SK-N-SH (cell line): Measurements from ENCODE around the gene CABP4. TPM values are rescaled to one million over a fixed set of nuclear protein-coding genes. Genes with fewer than 3 reads are reported as not detected.

Experiments used
- CTCF ChIA-PET: fragments of 300-600, 350-600 bp; formaldehyde crosslinking; extraction: SDS; loops from one replicate; lab custom pipeline; 2021; lab: Yijun Ruan, JAX
- POLR2A ChIA-PET: fragments of 350-600 bp; sonication (Branson Sonifier 250); formaldehyde crosslinking; extraction: SDS; loops from one replicate; lab custom pipeline; 2020; ENCODE audit warnings: antibody characterized with exemption, inconsistent platforms; lab: Yijun Ruan, JAX
- DNase-seq: peaks from one replicate; pipeline ENCODE4 v3.0.0; 2012
- H2AFZ ChIP-seq: fragments of 200-600 bp; sonication (generic); 2 replicates; pipeline ENCODE4 v1.8.1; 2016; ENCODE audit warnings: antibody characterized with exemption, mild to moderate bottlenecking, low read depth
- H3F3A ChIP-seq: fragments of 200-600 bp; sonication (generic); replicated peaks from 2 replicates; pipeline ENCODE3; 2016; ENCODE audit warnings: antibody characterized with exemption, mild to moderate bottlenecking; ENCODE audit not compliant: insufficient read depth
- H3K27ac ChIP-seq, 2 experiments: fragments of 200-500 bp in 1 of 2; fragments of 200-600 bp in 1 of 2; sonication (Bioruptor generic) in 1 of 2; sonication (generic), shearing (Covaris generic) in 1 of 2; 2 replicates each; pipeline versions ENCODE4 v1.5.1 to v1.6.1; 2014 to 2016; ENCODE audit warnings: low read depth in 2 of 2, inconsistent platforms in 1 of 2, low read length in 1 of 2, mild to moderate bottlenecking in 1 of 2, mixed read lengths in 1 of 2
- H3K27me3 ChIP-seq: fragments of 200-600 bp; sonication (generic), shearing (Covaris generic); 2 replicates; pipeline ENCODE4 v1.6.1; 2016; ENCODE audit warnings: mixed run types; ENCODE audit not compliant: insufficient read depth
- H3K36me3 ChIP-seq, 2 experiments: fragments of 200-500 bp in 1 of 2; fragments of 200-600 bp in 1 of 2; sonication (Bioruptor generic) in 1 of 2; sonication (generic) in 1 of 2; replicated peaks in 1 of 2; 2 replicates each; pipeline versions ENCODE3 to v1.5.1; 2014 to 2016; ENCODE audit warnings: low read length in 1 of 2, mild to moderate bottlenecking in 1 of 2; ENCODE audit not compliant: insufficient read depth in 2 of 2, control insufficient read depth in 1 of 2
- H3K4me1 ChIP-seq, 2 experiments: fragments of 200-500 bp in 1 of 2; fragments of 200-600 bp in 1 of 2; sonication (Bioruptor generic) in 1 of 2; sonication (generic), shearing (Covaris generic) in 1 of 2; 2 replicates each; pipeline versions ENCODE4 v1.5.1 to v1.6.1; 2014 to 2016; ENCODE audit warnings: low read depth in 1 of 2, low read length in 1 of 2, mixed run types in 1 of 2; ENCODE audit not compliant: insufficient read depth in 2 of 2, control insufficient read depth in 1 of 2
- H3K4me2 ChIP-seq: fragments of 200-600 bp; sonication (generic), shearing (Covaris generic); 2 replicates; pipeline ENCODE4 v1.6.1; 2017; ENCODE audit warnings: mixed run types
- H3K4me3 ChIP-seq, 2 experiments: fragments of 200-500 bp in 1 of 2; fragments of 200-600 bp in 1 of 2; sonication (Bioruptor generic) in 1 of 2; sonication (generic), shearing (Covaris generic) in 1 of 2; 2 replicates each; pipeline versions ENCODE4 v1.5.1 to v1.8.1; 2014 to 2016; ENCODE audit warnings: low read depth in 2 of 2, inconsistent platforms in 1 of 2, low read length in 1 of 2, mild to moderate bottlenecking in 1 of 2, mixed read lengths in 1 of 2, moderate library complexity in 1 of 2
- H3K79me2 ChIP-seq: fragments of 200-600 bp; sonication (generic); 2 replicates; pipeline ENCODE4 v1.8.1; 2017; ENCODE audit warnings: mild to moderate bottlenecking; ENCODE audit not compliant: insufficient read depth
- H3K9ac ChIP-seq: fragments of 200-600 bp; sonication (generic); 2 replicates; pipeline ENCODE4 v1.6.1; 2017; ENCODE audit warnings: mixed run types
- H3K9me2 ChIP-seq: fragments of 200-600 bp; sonication (generic); 2 replicates; pipeline ENCODE4 v1.6.1; 2017; ENCODE audit warnings: mixed run types
- H3K9me3 ChIP-seq: fragments of 200-600 bp; sonication (generic); 2 replicates; pipeline ENCODE4 v1.6.1; 2017; ENCODE audit warnings: mixed run types, mild to moderate bottlenecking, moderate library complexity
- H4K20me1 ChIP-seq: fragments of 200-600 bp; sonication (generic); 2 replicates; pipeline ENCODE4 v1.6.1; 2017; ENCODE audit warnings: mild to moderate bottlenecking, mixed run types; ENCODE audit not compliant: insufficient read depth
- FOSL2 ChIP-seq: IDR thresholded peaks from 2 replicates; pipeline ENCODE4 v1.4.0; 2012; ENCODE audit warnings: low read depth, mild to moderate bottlenecking, moderate library complexity, borderline replicate concordance
- FOXM1 ChIP-seq: IDR thresholded peaks from 2 replicates; pipeline ENCODE4 v1.4.0; 2012; ENCODE audit warnings: low read depth, mild to moderate bottlenecking
- GABPA ChIP-seq: IDR thresholded peaks from 2 replicates; pipeline ENCODE4 v1.4.0; 2012; ENCODE audit warnings: low read depth, mild to moderate bottlenecking
- MAX ChIP-seq: IDR thresholded peaks from 2 replicates; pipeline ENCODE4 v1.4.0; 2012; ENCODE audit warnings: low read depth
- NFIC ChIP-seq: IDR thresholded peaks from 2 replicates; pipeline ENCODE4 v1.4.0; 2012; ENCODE audit warnings: borderline replicate concordance
- RAD21 ChIP-seq: IDR thresholded peaks from 2 replicates; pipeline ENCODE4 v1.6.1; 2012; ENCODE audit warnings: mild to moderate bottlenecking, low read length
- RCOR1 ChIP-seq: fragments of 150-350 bp; IDR thresholded peaks from 2 replicates; pipeline ENCODE4 v1.6.1; 2017; ENCODE audit warnings: antibody characterized with exemption, low read length
- REST ChIP-seq: IDR thresholded peaks from 2 replicates; pipeline ENCODE4 v1.6.1; 2012; ENCODE audit warnings: mild to moderate bottlenecking, low read depth, low read length, moderate library complexity
- WGBS: methylation state at CpG from one replicate; pipeline ENCODE4 v1.1.6; 2017; ENCODE audit warnings: low lambda C conversion rate; 5-methylcytosine and 5-hydroxymethylcytosine counted together
- polyA plus RNA-seq, 3 experiments: library from polyadenylated mRNA; depleted of rRNA; stranded (reverse); fragments of >200 nt; gene quantifications; 2 replicates each; pipeline ENCODE4 v1.2.3, GENCODE V29; 2012

The CABP4 gene
- polyA plus RNA-seq, 1 of the 3 experiments (the other 2 are of a cell fraction), result not detected

- ChIA-PET CTCF (interaction anchor here (3.1 to 3.4 kb wide), 2 partner anchors 11 to 30 kb away, joined by 11 to 12 read pairs; partner anchors contain the start of gene PPP1CA), POLR2A (interaction anchor here (0.9 kb wide), 1 partner anchor 11 kb away, joined by 3 read pairs; the partner anchor contains the start of gene PPP1CA)
- no peaks in the 10 kb centered on the region for H3K27me3 ChIP-seq
- no peaks in the 10 kb centered on the region for H3K36me3 ChIP-seq
- 50% methylated on average over 4 of the region's 9 CpGs for WGBS
- no peaks in the 10 kb centered on the region for H3K79me2 ChIP-seq
- H3K9me2 ChIP-seq, result no peaks in the 10 kb centered on the region
- H3K9me3 ChIP-seq, result no peaks in the 10 kb centered on the region
- H3K4me2 ChIP-seq, result no peak overlapping the region
- H2AFZ ChIP-seq, result no peak overlapping the region
- DNase-seq, result no peak
- no peak overlapping the region for H3K4me3 ChIP-seq
- H3K4me1 ChIP-seq, result peaks cover 2 to 3% of the 10 kb centered on the region in 2 experiments; a peak in 1 of 4 replicates
- no peak overlapping the region for H3K9ac ChIP-seq
- no peaks in the 10 kb centered on the region for H3F3A ChIP-seq
- no peak overlapping the region for H3K27ac ChIP-seq
- TF ChIP-seq REST (no peak), RCOR1 (no peak), GABPA (no peak), NFIC (no peak)
- H4K20me1 ChIP-seq, result no peaks in the 10 kb centered on the region
Observed at GRCh38 chr11:67412495-67413179, 42.5 kb upstream of the CABP4 start.

GRCh38 chr11:67413266-67413849 is 41.8 kb upstream of the CABP4 start:
- Histone ChIP-seq H3K9ac (no peak overlapping the region), H4K20me1 (no peaks in the 10 kb centered on the region), H3F3A (no peaks in the 10 kb centered on the region), H2AFZ (no peak overlapping the region), H3K9me2 (no peaks in the 10 kb centered on the region), H3K79me2 (no peaks in the 10 kb centered on the region), H3K4me3 (no peak overlapping the region), H3K27ac (no peak overlapping the region), H3K4me1 (peaks cover 2 to 3% of the 10 kb centered on the region in 2 experiments; a peak in 1 of 4 replicates), H3K9me3 (no peaks in the 10 kb centered on the region), H3K36me3 (no peaks in the 10 kb centered on the region), H3K27me3 (no peaks in the 10 kb centered on the region), H3K4me2 (no peak overlapping the region)
- DNase-seq, result no peak
- ChIA-PET POLR2A (no interaction called here), CTCF (interaction anchor here (0.5 to 3.4 kb wide), 3 partner anchors 12 to 31 kb away, joined by 3 to 12 read pairs (median 11); partner anchors contain the start of gene PPP1CA)
- WGBS, result 73% methylated on average over 2 of the region's 2 CpGs
- TF ChIP-seq MAX, result no peak
- TF ChIP-seq FOXM1, result no peak
- TF ChIP-seq RAD21, result no peak
- no peak for TF ChIP-seq GABPA
- no peak for TF ChIP-seq FOSL2
